GM21423 (cell line): ENCODE results near the gene GCSAM.
A peak's percentile ranks its signal among the peaks of the same experiment; 100 is the strongest.

ENCODE experiments used
- ATAC-seq: cut with Tn5 transposase; IDR thresholded peaks from one replicate; pipeline ENCODE4 v1.9.1; 2021; ENCODE audit warnings: mild to moderate bottlenecking, moderate library complexity; ENCODE audit not compliant: unreplicated experiment

GCSAM gene

GRCh38 chr3:112109322-112109721 lies 23.7 kb downstream of the GCSAM start:
- no peak for ATAC-seq

GRCh38 chr3:112104774-112105173 lies 28.3 kb downstream of the GCSAM start:
- no peak for ATAC-seq

GRCh38 chr3:112101916-112102315 lies 31.1 kb downstream of the GCSAM start:
- no peak for ATAC-seq

DNA sequence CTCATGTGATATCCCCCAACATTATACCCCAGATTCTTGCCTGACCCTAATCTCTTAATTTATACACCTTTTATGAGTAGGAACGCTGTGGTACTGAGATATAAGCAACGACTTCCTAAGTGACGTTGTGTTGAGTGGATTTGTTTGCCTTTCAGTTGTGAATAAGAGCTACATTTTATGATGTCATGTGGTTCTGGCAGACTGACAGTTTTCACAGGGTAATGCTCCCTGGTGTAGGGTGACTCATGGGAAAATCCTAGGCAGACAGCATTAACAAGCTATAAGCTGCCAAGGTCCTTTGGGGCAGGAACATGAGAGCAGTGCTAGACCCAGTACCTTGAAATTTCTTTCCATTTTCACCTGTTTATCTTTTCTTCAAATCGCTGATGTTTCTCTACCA lies 35.7 kb downstream of the GCSAM start:
- ATAC-seq = no peak

GRCh38 chr3:112096176-112096575 lies 36.9 kb downstream of the GCSAM start:
- no peak for ATAC-seq

DNA sequence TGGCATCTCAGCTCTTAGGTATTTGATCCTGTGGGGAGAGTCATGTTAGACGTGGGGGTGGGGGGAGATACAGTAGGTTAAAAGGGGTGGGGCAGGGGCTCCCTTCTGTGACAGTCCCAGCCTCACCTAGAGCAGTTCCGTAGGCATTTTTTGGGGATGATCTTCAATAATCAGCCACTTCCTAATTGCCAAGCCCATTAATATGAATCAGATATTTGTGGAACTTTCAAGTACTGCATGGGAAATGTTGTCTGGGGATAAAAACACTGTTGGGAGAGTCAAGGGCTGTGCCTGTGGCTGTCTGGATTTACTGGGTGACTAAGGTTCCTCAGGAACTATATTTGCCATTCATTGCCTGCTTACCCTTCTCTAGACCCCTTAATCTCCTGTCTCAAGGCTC lies 37.3 kb downstream of the GCSAM start:
- ATAC-seq = no peak

DNA sequence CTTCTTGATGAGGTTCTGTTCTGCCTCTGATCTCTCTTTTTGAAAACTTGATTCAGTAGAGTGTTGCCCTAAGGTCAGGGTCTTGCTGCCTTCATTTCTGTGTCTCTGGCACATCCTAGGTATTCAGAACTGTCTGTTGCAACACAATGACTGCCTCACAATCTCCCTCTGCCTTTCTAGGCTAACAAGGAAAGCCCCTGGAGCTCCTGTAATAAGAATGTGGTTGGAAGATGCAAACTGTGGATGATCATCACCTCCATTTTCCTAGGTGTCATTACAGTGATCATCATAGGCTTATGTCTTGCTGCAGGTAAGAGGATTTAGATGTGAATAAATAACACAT lies 39.9 kb downstream of the GCSAM start:
- no peak for ATAC-seq

DNA sequence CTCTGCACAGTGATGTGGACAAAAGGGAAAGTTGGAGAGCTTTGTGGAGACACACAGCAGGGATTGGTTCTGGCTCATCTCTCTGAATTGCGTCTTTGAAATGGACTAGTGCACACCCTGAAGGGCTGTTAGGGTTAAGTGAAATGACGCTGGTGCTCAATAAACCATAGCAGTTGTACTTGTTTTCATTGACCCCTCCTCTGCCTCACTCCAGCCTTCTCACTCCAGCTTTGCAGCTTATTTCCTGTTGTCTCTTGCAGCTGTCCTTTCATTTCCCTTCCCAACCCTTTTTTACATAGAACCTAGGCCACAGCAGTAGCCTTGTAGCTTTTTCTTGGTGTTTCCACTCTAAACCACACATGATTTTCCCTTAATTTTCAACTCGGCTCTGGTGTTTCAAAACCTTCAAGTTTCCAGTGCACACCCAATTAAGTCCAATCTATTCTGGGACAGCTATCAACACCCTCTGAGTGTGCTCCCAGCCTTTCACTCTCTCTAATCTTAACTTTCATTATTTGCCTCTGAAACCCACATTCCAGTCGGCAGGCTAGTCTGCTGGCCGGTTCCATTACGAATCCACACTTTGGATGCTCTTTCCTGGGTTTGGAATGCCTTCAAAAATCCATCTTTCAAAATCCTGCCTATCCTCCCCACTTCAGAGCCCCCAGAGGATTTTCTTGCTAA lies 40.4 kb downstream of the GCSAM start:
- peak; percentile 50 for ATAC-seq

- ATAC-seq = no peak
Measured at GRCh38 chr3:112090887-112091586, 42.0 kb downstream of the GCSAM start.

- no peak for ATAC-seq
Measured at GRCh38 chr3:112089956-112090886, 42.8 kb downstream of the GCSAM start.

GRCh38 chr3:112088944-112089343 lies 44.1 kb downstream of the GCSAM start:
- ATAC-seq = no peak

DNA sequence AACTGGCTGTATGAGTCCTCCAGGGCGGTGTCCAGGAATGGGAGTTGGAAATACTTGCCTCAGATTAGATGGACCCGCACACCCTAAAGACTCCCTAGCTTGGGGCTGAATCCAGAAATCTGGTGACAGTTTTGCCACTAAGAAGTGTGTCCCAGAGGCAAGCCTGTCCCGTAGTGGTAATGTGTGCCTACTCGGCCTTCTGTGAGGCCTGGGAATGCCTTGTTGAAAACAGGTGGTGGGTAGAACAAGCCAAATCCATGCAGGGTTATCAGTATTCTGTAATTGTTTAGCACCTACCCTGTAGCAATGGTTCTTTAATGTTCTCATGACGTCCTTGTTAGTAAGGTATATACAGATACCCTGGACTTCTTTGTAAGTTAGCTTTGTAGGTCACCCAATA lies 45.3 kb downstream of the GCSAM start:
- no peak for ATAC-seq

DNA sequence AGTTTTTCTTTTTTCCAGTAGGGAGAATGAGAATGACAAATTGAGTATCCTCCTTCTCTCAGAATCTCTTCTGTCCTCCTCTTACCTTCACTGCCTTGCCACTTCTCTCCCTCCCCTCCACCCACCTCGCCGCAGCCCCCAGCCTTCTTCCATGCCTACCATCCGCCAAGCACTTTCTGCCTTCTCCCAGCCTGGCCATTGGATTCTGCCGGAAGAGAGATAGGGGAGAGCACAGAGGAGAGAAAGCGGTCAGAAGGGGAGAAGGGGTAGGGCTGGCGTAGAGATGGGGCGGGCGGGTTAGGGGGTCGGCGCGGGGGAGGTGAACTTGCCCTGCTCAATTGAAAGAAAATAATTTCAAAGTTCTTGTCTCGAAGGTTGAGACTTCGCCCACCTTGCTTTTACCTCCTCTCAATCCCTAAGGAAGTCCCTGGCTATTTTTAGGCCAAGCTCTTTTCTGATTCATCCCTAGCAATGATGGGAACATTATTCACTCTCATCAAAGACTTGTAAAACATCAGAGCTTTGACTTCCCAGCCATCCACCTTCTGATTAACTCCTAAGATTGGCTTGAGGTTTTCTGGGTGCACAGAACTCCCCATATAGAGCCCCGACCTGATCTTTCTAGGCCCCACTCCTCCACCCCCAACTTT lies 46.0 kb downstream of the GCSAM start:
- no peak for ATAC-seq

GRCh38 chr3:112086076-112086854 lies 46.8 kb downstream of the GCSAM start, which contains the start of gene C3orf52:
Gene C3orf52 (plus strand): TSS chr3:112086389. CDS start chr3:112086408, 19 bp downstream.
- peak; percentile 74 for ATAC-seq

DNA sequence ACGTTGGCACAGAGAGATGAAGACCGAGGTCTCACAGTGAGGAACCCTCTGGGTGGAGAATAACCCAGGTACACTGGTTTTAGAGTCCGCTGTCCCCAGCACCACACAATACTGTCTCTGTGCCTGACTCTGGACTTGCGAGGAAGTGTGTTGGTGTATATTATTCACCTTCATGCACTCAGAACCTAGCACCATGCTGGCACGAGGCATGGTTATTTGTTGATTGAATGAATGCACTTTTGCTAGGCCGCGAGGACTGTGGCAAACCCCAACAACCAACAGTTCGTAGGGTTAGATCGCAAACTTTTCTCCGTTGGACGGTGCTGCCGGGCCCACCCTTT lies 47.3 kb downstream of the GCSAM start:
- ATAC-seq = no peak

GRCh38 chr3:112084980-112085705 lies 47.9 kb downstream of the GCSAM start:
- no peak for ATAC-seq

- no peak for ATAC-seq
Measured at GRCh38 chr3:112083239-112083638, 49.8 kb downstream of the GCSAM start.

GRCh38 chr3:112078125-112079083 lies 54.6 kb downstream of the GCSAM start:
- no peak for ATAC-seq
